Heart left ventricle (tissue), 13 donors: ENCODE results near the gene ASB2.

Source experiments
- POLR2A ChIP-seq, 2 donors: fragments of 450-650 bp; IDR thresholded peaks; one replicate each; pipeline ENCODE4 v1.6.1; 2017; ENCODE audit warnings: antibody characterized with exemption in 2 of 2, mild to moderate bottlenecking in 2 of 2, moderate library complexity in 2 of 2
- TF ChIP-seq, protein P1 (sequence below), 12 donors: fragments of 200-600 bp; sonication (generic) in 4 of 12; IDR thresholded peaks; one replicate each; pipeline versions ENCODE4 v1.5.0 to v1.8.0; 2018 to 2022; ENCODE audit warnings: antibody characterized with exemption in 12 of 12, mild to moderate bottlenecking in 5 of 12
- donor health status: ischemic (EF 13 %, LVEDD 7.1; RV severe dilation, severe dysfunction).
- donor health status: DM: no; HTN: yes; CAD: no.
- donor health status: DM: no; HTN: no; CAD: no.
- donor health status: ischemic (EF 25% LVEDD 6.9; RV normal size, moderate dysfunction).
- donor health status: ischemic (EF 25% LVEDD 5.7; RV mildly dilated, moderate dysfunction).
- donor health status: ischemic (EF 35%, LVEDD 5.7; RV mildly dilated, moderate dysfunction).
- donor health status: nonischemic (EF 11% LVEDD 7.7; RV severe dilation, severe dysfunction).
- donor health status: DM: yes; HTN: yes; CAD: no.
- donor health status: PGD.
- donor health status: ischemic (EF 29% LVEDD 5.4; RV normal size, mild dysfunction).
- donor health status: nonischemic (EF 23%, LVEDD 6.1; RV moderate dilation, normal function).

DNA sequence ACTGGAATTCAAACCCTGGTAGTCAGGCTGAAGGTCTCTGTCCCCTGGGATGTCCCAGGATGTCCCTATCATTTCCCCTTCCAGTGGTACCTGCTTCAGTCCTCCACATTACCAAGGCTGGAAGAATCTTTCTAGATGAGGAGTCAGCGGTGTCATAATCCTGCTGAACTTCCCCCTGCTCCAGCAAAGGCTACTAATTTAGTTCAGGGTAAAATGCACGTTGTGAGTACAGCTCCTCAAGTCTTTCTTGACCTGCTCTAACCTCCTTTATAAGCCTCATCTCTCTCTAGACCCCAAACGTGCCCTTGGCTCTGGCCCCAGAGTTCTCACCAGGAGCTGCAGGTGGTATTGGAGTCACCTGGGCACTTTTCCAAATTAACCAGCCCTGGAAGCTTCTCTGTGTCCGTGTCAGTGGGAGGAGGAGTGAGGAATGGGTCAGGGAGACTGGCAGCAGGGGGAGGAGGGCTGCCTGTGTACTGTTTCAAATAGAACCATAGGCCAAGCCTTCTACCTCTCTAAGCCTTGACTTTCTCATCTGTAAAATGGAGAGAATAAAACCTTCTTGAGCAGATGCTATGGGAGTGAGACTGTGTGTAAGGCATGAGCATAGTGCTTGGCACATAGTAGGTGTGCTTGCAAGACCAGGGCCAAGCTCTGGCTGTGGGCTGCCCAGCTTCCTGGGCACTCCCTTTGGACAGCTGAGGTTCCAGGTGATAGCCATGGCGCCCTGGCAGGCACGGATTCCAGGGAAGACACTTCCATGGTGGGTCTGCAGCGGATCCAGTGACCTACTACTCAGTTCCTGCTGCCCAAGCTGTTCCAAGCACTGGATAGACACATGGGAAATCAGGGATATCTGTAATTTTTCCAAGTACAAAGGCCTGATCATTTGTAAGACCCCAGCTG, 24.5 kb downstream of the ASB2 start:
- TF ChIP-seq, protein P1, sequence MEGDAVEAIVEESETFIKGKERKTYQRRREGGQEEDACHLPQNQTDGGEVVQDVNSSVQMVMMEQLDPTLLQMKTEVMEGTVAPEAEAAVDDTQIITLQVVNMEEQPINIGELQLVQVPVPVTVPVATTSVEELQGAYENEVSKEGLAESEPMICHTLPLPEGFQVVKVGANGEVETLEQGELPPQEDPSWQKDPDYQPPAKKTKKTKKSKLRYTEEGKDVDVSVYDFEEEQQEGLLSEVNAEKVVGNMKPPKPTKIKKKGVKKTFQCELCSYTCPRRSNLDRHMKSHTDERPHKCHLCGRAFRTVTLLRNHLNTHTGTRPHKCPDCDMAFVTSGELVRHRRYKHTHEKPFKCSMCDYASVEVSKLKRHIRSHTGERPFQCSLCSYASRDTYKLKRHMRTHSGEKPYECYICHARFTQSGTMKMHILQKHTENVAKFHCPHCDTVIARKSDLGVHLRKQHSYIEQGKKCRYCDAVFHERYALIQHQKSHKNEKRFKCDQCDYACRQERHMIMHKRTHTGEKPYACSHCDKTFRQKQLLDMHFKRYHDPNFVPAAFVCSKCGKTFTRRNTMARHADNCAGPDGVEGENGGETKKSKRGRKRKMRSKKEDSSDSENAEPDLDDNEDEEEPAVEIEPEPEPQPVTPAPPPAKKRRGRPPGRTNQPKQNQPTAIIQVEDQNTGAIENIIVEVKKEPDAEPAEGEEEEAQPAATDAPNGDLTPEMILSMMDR (IDR thresholded peaks at IDR 0.05): no peak
- TF ChIP-seq POLR2A (IDR thresholded peaks at IDR 0.05): no peak
